Stimulated activated naive CD8-positive, alpha-beta T cell treated with anti-CD3 and anti-CD28 coated beads, Interleukin-15, amount 100 ng/mL, for 72 hours (primary cell): ENCODE data around the gene DVL1.

ENCODE experiments used
- ATAC-seq: fragments of 150-1000 bp; cut with Tn5 transposase; 2 replicates; pipeline ENCODE4 v1.10.0; 2021; ENCODE audit warnings: mild to moderate bottlenecking, moderate library complexity
- DNase-seq, 2 donors: peaks; one replicate each; pipeline ENCODE4 v3.0.0; 2021 to 2022
- H3K27ac Mint-ChIP-seq, 2 donors: one replicate each; pipeline ENCODE4 v1.8.0; 2022; ENCODE audit warnings: mild to moderate bottlenecking in 2 of 2, mixed read lengths in 2 of 2, moderate library complexity in 2 of 2
- H3K27me3 Mint-ChIP-seq: one replicate; pipeline ENCODE4 v1.8.0; 2022; ENCODE audit warnings: mixed read lengths
- H3K4me1 Mint-ChIP-seq: one replicate; pipeline ENCODE4 v1.8.0; 2022; ENCODE audit warnings: mild to moderate bottlenecking, mixed read lengths
- H3K4me3 Mint-ChIP-seq, 2 donors: one replicate each; pipeline ENCODE4 v1.8.0; 2022; ENCODE audit warnings: mild to moderate bottlenecking in 2 of 2, mixed read lengths in 2 of 2, moderate library complexity in 1 of 2
- H3K9me3 Mint-ChIP-seq, 2 donors: one replicate each; pipeline ENCODE4 v1.8.0; 2022; ENCODE audit warnings: mixed read lengths in 2 of 2

The DVL1 gene

GRCh38 chr1:1287288-1288110 is 61.7 kb downstream of the DVL1 start:
- Mint-ChIP-seq H3K9me3 (peaks cover 0 to 7% of the 10 kb centered on the region in 2 donors), H3K4me1 (peaks cover 30% of the 10 kb centered on the region), H3K27me3 (peaks cover 8% of the 10 kb centered on the region), H3K27ac (no peak overlapping the region), H3K4me3 (no peak overlapping the region)
- ATAC-seq (no peak), DNase-seq (no peak)

DNA sequence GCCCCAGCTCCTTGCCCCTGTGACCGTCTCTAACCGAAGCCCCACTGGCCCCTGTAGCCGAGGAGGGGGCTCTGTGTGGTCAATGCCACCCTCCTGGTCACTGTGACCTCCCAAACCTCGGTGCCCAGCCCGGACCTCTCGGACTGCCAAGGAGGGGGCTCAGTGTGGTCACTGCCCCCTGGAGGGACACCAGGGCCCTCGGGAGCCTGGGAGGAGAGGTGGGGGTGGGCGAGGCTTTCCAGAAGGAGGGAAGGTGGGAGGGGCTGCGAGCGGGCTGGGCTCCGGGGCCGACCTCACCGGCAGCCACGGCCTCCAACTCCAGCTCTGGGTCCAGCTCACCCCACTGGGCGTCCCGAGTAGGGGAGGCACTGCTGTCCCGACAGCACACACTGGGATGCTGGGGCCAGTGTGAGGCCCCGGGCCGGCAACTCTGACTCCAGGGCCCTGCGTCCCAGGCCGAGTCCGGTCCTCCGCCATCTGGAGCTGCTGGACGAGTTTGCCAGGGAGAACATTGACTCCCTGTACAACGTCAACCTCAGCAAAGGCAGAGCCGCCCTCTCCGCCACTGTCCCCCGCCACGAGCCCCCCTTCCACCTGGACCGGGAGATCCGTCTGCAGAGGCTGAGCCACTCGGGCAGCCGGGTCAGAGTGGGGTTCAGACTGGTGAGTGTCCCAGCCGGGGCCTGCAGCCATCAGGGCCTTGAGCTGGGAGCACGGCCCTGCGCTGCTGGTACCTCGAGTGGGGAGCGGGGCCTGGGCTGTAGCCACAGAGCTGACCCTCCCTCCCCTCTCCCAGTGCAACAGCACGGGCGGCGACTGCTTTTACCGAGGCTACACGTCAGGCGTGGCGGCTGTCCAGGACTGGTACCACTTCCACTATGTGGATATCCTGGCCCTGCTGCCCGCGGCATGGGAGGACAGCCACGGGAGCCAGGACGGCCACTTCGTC is 62.6 kb downstream of the DVL1 start:
- H3K27me3 Mint-ChIP-seq, result peaks cover 8% of the 10 kb centered on the region
- H3K9me3 Mint-ChIP-seq, result peaks cover 0 to 7% of the 10 kb centered on the region in 2 donors
- H3K4me1 Mint-ChIP-seq, result peaks cover 24% of the 10 kb centered on the region
- H3K27ac Mint-ChIP-seq, result no peak overlapping the region
- H3K4me3 Mint-ChIP-seq, result no peak overlapping the region
- no peak for DNase-seq
- no peak for ATAC-seq

DNA sequence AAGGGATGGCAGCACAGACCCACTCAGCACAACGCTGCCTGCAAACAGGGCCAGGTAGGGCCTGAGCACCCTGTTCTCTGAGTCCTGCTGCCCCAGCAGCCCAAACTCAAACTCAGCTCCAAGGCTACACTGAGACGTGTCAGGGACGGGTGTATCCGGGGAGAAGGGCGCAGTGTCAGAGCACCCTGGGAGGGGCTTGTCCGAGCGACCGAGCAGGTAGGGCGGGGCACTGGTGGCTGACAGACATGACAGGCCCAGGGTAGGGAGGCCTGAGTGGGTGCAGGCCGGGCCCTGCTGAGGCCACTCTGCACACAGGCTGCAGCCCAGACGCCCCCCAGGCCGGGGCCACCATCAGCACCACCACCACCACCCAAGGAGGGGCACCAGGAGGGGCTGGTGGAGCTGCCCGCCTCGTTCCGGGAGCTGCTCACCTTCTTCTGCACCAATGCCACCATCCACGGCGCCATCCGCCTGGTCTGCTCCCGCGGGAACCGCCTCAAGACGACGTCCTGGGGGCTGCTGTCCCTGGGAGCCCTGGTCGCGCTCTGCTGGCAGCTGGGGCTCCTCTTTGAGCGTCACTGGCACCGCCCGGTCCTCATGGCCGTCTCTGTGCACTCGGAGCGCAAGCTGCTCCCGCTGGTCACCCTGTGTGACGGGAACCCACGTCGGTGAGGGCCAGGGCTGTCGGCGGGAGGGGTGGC is 63.5 kb downstream of the DVL1 start:
- Mint-ChIP-seq H3K4me1 (peaks cover 23% of the 10 kb centered on the region), H3K27ac (no peak overlapping the region), H3K27me3 (peaks cover 8% of the 10 kb centered on the region), H3K9me3 (peaks cover 0 to 7% of the 10 kb centered on the region in 2 donors), H3K4me3 (no peak overlapping the region)
- DNase-seq (no peak), ATAC-seq (peak; percentile 16)
